ENCODE results near the gene ELL.

DNA sequence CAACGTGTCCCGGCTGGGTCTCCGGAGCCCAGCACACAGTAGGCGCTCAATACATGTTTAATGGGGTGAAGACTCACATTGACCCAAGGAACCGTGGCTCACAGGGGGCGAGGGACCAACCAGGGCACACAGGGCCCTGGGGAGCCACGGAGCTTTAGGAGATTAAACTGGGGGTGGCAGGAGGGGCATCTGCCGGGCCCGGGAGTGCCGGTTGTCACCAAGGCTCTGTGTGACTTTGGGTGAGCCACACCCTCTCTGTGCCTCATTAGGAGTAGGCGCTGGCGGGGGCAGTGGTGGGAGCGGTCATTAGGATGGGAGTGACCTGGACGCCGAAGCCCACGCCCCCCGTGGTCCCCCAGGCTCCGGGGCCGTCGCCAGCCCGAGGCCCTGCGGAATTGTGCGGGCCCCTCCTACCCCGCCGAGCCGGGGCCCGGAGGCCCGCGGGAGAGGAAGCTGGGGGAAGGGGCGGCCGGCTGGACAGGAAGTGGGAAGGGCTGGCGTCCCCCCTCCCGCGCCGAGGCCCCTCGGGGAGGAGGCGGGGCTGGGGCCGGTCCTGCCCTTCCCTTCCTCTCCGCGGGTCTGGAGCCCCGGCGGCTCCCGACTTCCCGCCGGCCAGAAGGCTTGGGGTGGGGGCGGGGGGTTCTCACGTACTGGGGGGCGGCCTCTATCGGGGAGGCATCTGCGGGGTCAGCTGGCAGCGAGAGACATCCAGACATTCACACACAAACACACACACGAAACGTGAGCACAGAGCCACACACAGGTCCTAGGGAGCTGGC lies 104.4 kb downstream of the ELL start:
- TF ChIP-seq, protein P1, sequence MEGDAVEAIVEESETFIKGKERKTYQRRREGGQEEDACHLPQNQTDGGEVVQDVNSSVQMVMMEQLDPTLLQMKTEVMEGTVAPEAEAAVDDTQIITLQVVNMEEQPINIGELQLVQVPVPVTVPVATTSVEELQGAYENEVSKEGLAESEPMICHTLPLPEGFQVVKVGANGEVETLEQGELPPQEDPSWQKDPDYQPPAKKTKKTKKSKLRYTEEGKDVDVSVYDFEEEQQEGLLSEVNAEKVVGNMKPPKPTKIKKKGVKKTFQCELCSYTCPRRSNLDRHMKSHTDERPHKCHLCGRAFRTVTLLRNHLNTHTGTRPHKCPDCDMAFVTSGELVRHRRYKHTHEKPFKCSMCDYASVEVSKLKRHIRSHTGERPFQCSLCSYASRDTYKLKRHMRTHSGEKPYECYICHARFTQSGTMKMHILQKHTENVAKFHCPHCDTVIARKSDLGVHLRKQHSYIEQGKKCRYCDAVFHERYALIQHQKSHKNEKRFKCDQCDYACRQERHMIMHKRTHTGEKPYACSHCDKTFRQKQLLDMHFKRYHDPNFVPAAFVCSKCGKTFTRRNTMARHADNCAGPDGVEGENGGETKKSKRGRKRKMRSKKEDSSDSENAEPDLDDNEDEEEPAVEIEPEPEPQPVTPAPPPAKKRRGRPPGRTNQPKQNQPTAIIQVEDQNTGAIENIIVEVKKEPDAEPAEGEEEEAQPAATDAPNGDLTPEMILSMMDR (IDR thresholded peaks at IDR 0.05 in 2 of 3, conservative IDR thresholded peaks at IDR 0.05 in 1 of 3; ENCODE audit: borderline replicate concordance in 1 of 3, insufficient read depth in 1 of 3, low read depth in 2 of 3, low read length in 2 of 3), result no peak
- TF ChIP-seq SIN3A (IDR thresholded peaks at IDR 0.05; ENCODE audit: low read depth), result no peak
- peak; percentile 59 for TF ChIP-seq POLR2AphosphoS5 (IDR thresholded peaks at IDR 0.05; ENCODE audit: low read depth, low read length)
- TF ChIP-seq EZH2 (IDR thresholded peaks at IDR 0.05), result no peak
- peak; percentile 49 for TF ChIP-seq ZFX (IDR thresholded peaks at IDR 0.05)
- no peak for TF ChIP-seq POLR2A (IDR thresholded peaks at IDR 0.05; ENCODE audit: borderline replicate concordance, extremely low read depth, insufficient read depth, insufficient read length)
- no peak for TF ChIP-seq YY1 (IDR thresholded peaks at IDR 0.05; ENCODE audit: extremely low read depth, insufficient replicate concordance, low read depth, low read length)
